Calu3 (cell line): Measurements from ENCODE around the gene MACROD2. TPM values are rescaled to one million over a fixed set of nuclear protein-coding genes. Genes with fewer than 3 reads are reported as not detected.

ENCODE experiments used
- BruUV-seq: library from RNA; stranded (reverse); fragments of 400-500 nt; replicated peaks from 2 replicates; lab custom pipeline; 2021; lab: Mats Ljungman, UMichigan
- CTCF ChIA-PET: fragments of 300-600 bp; sonication (Branson Sonifier 250); formaldehyde crosslinking; loops from one replicate; lab custom pipeline; 2022; ENCODE audit warnings: antibody characterized with exemption; lab: Charles Lee
- DNase-seq: peaks from one replicate; pipeline ENCODE4 v3.0.0; 2022
- H3K27ac Mint-ChIP-seq: one replicate; pipeline ENCODE4 v1.8.0; 2022; ENCODE audit warnings: mixed read lengths; ENCODE audit not compliant: unreplicated experiment
- H3K27me3 Mint-ChIP-seq: one replicate; pipeline ENCODE4 v1.8.0; 2022; ENCODE audit warnings: mixed read lengths; ENCODE audit not compliant: unreplicated experiment
- H3K36me3 Mint-ChIP-seq: one replicate; pipeline ENCODE4 v1.8.0; 2022; ENCODE audit warnings: mild to moderate bottlenecking, moderate library complexity, mixed read lengths; ENCODE audit not compliant: insufficient read depth, unreplicated experiment
- H3K4me1 Mint-ChIP-seq: one replicate; pipeline ENCODE4 v1.8.0; 2022; ENCODE audit warnings: mild to moderate bottlenecking, low read depth, mixed read lengths; ENCODE audit not compliant: unreplicated experiment
- H3K4me3 Mint-ChIP-seq: one replicate; pipeline ENCODE4 v1.8.0; 2022; ENCODE audit warnings: mild to moderate bottlenecking, low read depth, moderate library complexity, mixed read lengths; ENCODE audit not compliant: unreplicated experiment
- H3K9me3 Mint-ChIP-seq: one replicate; pipeline ENCODE4 v1.8.0; 2022; ENCODE audit warnings: low read depth, mixed read lengths; ENCODE audit not compliant: unreplicated experiment
- CTCF ChIP-seq: fragments of 200-600 bp; IDR thresholded peaks from one replicate; pipeline ENCODE4 v1.8.0; 2022; ENCODE audit warnings: antibody characterized with exemption; ENCODE audit not compliant: unreplicated experiment
- intact Hi-C: fragments of 100-400 bp; cut with micrococcal nuclease; formaldehyde crosslinking; loops from one replicate; pipeline ENCODE4 v1.10.0; 2022; ENCODE audit not compliant: unreplicated experiment
- total RNA-seq: library from RNA; stranded (reverse); gene quantifications from 2 replicates; pipeline ENCODE4 v1.2.3, GENCODE V29; 2022

The MACROD2 gene
- total RNA-seq, 1 experiment from 2014 or later: 29.4 TPM

- Mint-ChIP-seq H3K4me3 (no peak overlapping the region), H3K27ac (no peak overlapping the region), H3K4me1 (no peaks in the 10 kb centered on the region), H3K36me3 (no peaks in the 10 kb centered on the region), H3K27me3 (no peaks in the 10 kb centered on the region), H3K9me3 (no peaks in the 10 kb centered on the region)
- intact Hi-C loops: no loop called here
- CTCF ChIA-PET: no interaction called here
- no peak for TF ChIP-seq CTCF
- no TSS peak for BruUV-seq
- DNase-seq: no peak
Observed at GRCh38 chr20:15476186-15476585, 1480.9 kb downstream of the MACROD2 start.

- no peak for DNase-seq
- Mint-ChIP-seq H3K9me3 (no peaks in the 10 kb centered on the region), H3K4me3 (no peak overlapping the region), H3K4me1 (no peaks in the 10 kb centered on the region), H3K27ac (no peak overlapping the region), H3K27me3 (no peaks in the 10 kb centered on the region), H3K36me3 (no peaks in the 10 kb centered on the region)
- no TSS peak for BruUV-seq
- CTCF ChIA-PET: no interaction called here
- no peak for TF ChIP-seq CTCF
- intact Hi-C loops: no loop called here
Observed at GRCh38 chr20:15476781-15477180, 1481.5 kb downstream of the MACROD2 start.

- intact Hi-C loops: no loop called here
- Mint-ChIP-seq H3K27me3 (no peaks in the 10 kb centered on the region), H3K4me3 (no peak overlapping the region), H3K4me1 (no peaks in the 10 kb centered on the region), H3K27ac (no peak overlapping the region), H3K9me3 (no peaks in the 10 kb centered on the region), H3K36me3 (no peaks in the 10 kb centered on the region)
- no TSS peak for BruUV-seq
- no peak for TF ChIP-seq CTCF
- no peak for DNase-seq
- CTCF ChIA-PET: no interaction called here
Observed at GRCh38 chr20:15482525-15482924, 1487.2 kb downstream of the MACROD2 start.

GRCh38 chr20:15485519-15485918 lies 1490.2 kb downstream of the MACROD2 start:
- no peak for TF ChIP-seq CTCF
- no TSS peak for BruUV-seq
- intact Hi-C loops: no loop called here
- no peaks in the 10 kb centered on the region for H3K27me3 Mint-ChIP-seq
- no peaks in the 10 kb centered on the region for H3K9me3 Mint-ChIP-seq
- DNase-seq: no peak
- no peaks in the 10 kb centered on the region for H3K36me3 Mint-ChIP-seq
- H3K27ac Mint-ChIP-seq: no peak overlapping the region
- no peaks in the 10 kb centered on the region for H3K4me1 Mint-ChIP-seq
- H3K4me3 Mint-ChIP-seq: no peak overlapping the region
- CTCF ChIA-PET: no interaction called here
